MCF 10A (cell line): ENCODE results near the gene IFT52. TPM values are rescaled to one million over a fixed set of nuclear protein-coding genes. Genes with fewer than 3 reads are reported as not detected.
A peak's percentile ranks its signal among the peaks of the same experiment; 100 is the strongest.

ENCODE experiments used
- BruUV-seq: library from RNA; stranded (reverse); fragments of 400-500 nt; replicated peaks from 2 replicates; lab custom pipeline; 2021; lab: Mats Ljungman, UMichigan
- CTCF ChIA-PET: fragments of 300-600 bp; sonication (Branson Sonifier 250); formaldehyde crosslinking; extraction: SDS; loops from one replicate; lab custom pipeline; 2021; ENCODE audit warnings: antibody characterized with exemption, inconsistent platforms; lab: Yijun Ruan, JAX
- POLR2A ChIA-PET: fragments of 300-600, 350-650 bp; sonication (Branson Sonifier 250); formaldehyde crosslinking; extraction: SDS; loops from one replicate; lab custom pipeline; 2020; ENCODE audit warnings: antibody characterized with exemption, inconsistent platforms; lab: Yijun Ruan, JAX
- DNase-seq: peaks from one replicate; pipeline ENCODE4 v3.0.0-alpha.2; 2018; ENCODE audit not compliant: unreplicated experiment
- H3K27ac Mint-ChIP-seq: one replicate; pipeline ENCODE4 v1.8.0; 2022; ENCODE audit warnings: mild to moderate bottlenecking, low read depth, mixed read lengths; ENCODE audit not compliant: unreplicated experiment
- H3K27me3 Mint-ChIP-seq: one replicate; pipeline ENCODE4 v1.8.0; 2022; ENCODE audit warnings: mixed read lengths; ENCODE audit not compliant: insufficient read depth, unreplicated experiment
- H3K36me3 Mint-ChIP-seq: one replicate; pipeline ENCODE4 v1.8.0; 2022; ENCODE audit warnings: mild to moderate bottlenecking, moderate library complexity, mixed read lengths; ENCODE audit not compliant: insufficient read depth, unreplicated experiment
- H3K4me1 Mint-ChIP-seq: one replicate; pipeline ENCODE4 v1.8.0; 2022; ENCODE audit warnings: mixed read lengths; ENCODE audit not compliant: insufficient read depth, unreplicated experiment
- H3K4me3 Mint-ChIP-seq: one replicate; pipeline ENCODE4 v1.8.0; 2022; ENCODE audit warnings: mild to moderate bottlenecking, moderate library complexity, mixed read lengths; ENCODE audit not compliant: unreplicated experiment
- H3K9me3 Mint-ChIP-seq: one replicate; pipeline ENCODE4 v1.8.0; 2022; ENCODE audit warnings: mixed read lengths; ENCODE audit not compliant: unreplicated experiment
- intact Hi-C: fragments of 100-400 bp; cut with micrococcal nuclease; formaldehyde crosslinking; loops from 2 replicates; pipeline ENCODE4 v1.14.1; 2022
- total RNA-seq: library from RNA; stranded (reverse); gene quantifications from 2 replicates; pipeline ENCODE4 v1.2.3, GENCODE V29; 2022
- TF ChIP-seq, protein P1 (sequence below): fragments of 200-600 bp; IDR thresholded peaks from one replicate; pipeline ENCODE4 v1.8.0; 2022; ENCODE audit warnings: antibody characterized with exemption, mild to moderate bottlenecking; ENCODE audit not compliant: unreplicated experiment

IFT52 gene
- total RNA-seq, 1 experiment from 2014 or later, result 21.8 TPM

GRCh38 chr20:43658723-43659419, 68.1 kb downstream of the IFT52 start:
- intact Hi-C loops, result no loop called here
- no peak for DNase-seq
- TF ChIP-seq, protein P1, sequence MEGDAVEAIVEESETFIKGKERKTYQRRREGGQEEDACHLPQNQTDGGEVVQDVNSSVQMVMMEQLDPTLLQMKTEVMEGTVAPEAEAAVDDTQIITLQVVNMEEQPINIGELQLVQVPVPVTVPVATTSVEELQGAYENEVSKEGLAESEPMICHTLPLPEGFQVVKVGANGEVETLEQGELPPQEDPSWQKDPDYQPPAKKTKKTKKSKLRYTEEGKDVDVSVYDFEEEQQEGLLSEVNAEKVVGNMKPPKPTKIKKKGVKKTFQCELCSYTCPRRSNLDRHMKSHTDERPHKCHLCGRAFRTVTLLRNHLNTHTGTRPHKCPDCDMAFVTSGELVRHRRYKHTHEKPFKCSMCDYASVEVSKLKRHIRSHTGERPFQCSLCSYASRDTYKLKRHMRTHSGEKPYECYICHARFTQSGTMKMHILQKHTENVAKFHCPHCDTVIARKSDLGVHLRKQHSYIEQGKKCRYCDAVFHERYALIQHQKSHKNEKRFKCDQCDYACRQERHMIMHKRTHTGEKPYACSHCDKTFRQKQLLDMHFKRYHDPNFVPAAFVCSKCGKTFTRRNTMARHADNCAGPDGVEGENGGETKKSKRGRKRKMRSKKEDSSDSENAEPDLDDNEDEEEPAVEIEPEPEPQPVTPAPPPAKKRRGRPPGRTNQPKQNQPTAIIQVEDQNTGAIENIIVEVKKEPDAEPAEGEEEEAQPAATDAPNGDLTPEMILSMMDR, result no peak
- no TSS peak for BruUV-seq
- Mint-ChIP-seq H3K9me3 (no peaks in the 10 kb centered on the region), H3K27ac (no peak overlapping the region), H3K4me1 (no peaks in the 10 kb centered on the region), H3K36me3 (peaks cover 4% of the 10 kb centered on the region), H3K4me3 (no peak overlapping the region), H3K27me3 (no peaks in the 10 kb centered on the region)
- ChIA-PET POLR2A (no interaction called here), CTCF (interaction anchor here (0.6 to 0.7 kb wide), 5 partner anchors 10 to 458 kb away, joined by 3 to 4 read pairs (median 3); no protein-coding TSS in a partner anchor)

DNA sequence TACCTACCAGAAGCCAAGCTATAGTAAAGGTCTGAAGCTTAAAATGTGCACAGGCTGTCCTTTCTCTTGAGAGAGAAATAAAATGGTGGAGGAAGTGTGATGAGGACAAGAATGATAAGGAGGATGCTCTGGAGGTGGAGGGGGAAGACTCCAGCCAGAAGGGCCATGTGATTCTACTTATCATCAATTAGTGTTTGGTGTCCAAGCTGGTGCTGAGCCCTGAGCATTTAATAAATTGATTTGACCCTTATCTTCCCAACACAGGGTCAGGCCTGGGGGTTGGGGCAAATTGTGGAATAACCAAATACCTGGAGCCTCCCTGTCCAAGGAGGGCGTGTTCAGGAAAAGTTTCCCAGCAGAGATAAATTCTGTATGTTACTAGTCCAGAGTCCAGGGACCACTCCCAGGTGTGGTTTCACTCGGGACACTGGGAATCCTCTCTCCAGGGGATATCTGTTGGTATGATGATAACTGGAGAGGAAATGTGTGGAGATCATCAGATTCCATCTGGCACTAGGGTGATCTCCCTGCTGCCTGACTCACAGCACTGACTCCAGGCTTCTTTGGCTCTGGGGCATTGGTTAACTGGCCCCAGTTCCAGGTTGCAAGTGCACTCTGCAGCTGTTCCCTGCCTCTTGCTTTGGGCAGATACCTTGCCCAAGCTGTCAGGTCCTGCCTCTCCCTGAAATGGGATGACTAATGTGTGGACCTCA, 72.4 kb downstream of the IFT52 start:
- no peaks in the 10 kb centered on the region for H3K9me3 Mint-ChIP-seq
- no peak overlapping the region for H3K4me3 Mint-ChIP-seq
- H3K27me3 Mint-ChIP-seq, result no peaks in the 10 kb centered on the region
- TF ChIP-seq, protein P1, result no peak
- peak; percentile 74 for DNase-seq
- H3K27ac Mint-ChIP-seq, result no peak overlapping the region
- intact Hi-C loops, result no loop called here
- no TSS peak for BruUV-seq
- H3K36me3 Mint-ChIP-seq, result no peaks in the 10 kb centered on the region
- CTCF ChIA-PET, result interaction anchor here (0.6 to 1.5 kb wide), 8 partner anchors 29 to 424 kb away, joined by 3 to 5 read pairs (median 3); partner anchors contain the start of gene SRSF6
- POLR2A ChIA-PET, result interaction anchor here (0.6 to 1.9 kb wide), 2 partner anchors 72 to 172 kb away, joined by 3 to 9 read pairs; partner anchors contain the start of gene IFT52
- H3K4me1 Mint-ChIP-seq, result no peaks in the 10 kb centered on the region

- POLR2A ChIA-PET, result interaction anchor here (0.5 to 0.9 kb wide), 4 partner anchors 26 to 1302 kb away, joined by 3 read pairs; no protein-coding TSS in a partner anchor
- no peak for DNase-seq
- H3K9me3 Mint-ChIP-seq, result no peaks in the 10 kb centered on the region
- no peaks in the 10 kb centered on the region for H3K36me3 Mint-ChIP-seq
- intact Hi-C loops, result no loop called here
- TF ChIP-seq, protein P1, result no peak
- H3K4me3 Mint-ChIP-seq, result peak overlapping the region; percentile 63
- no TSS peak for BruUV-seq
- CTCF ChIA-PET, result interaction anchor here (0.6 to 1.6 kb wide), 4 partner anchors 26 to 1630 kb away, joined by 3 to 6 read pairs (median 4); no protein-coding TSS in a partner anchor
- H3K4me1 Mint-ChIP-seq, result peaks cover 9% of the 10 kb centered on the region
- H3K27me3 Mint-ChIP-seq, result no peaks in the 10 kb centered on the region
- peak overlapping the region; percentile 55 for H3K27ac Mint-ChIP-seq
Measured at GRCh38 chr20:43665466-43666176, 74.9 kb downstream of the IFT52 start.
